ENCODE data around the gene VAMP7. TPM values are rescaled to one million over a fixed set of nuclear protein-coding genes. Genes with fewer than 3 reads are reported as not detected.

Gene VAMP7, protein sequence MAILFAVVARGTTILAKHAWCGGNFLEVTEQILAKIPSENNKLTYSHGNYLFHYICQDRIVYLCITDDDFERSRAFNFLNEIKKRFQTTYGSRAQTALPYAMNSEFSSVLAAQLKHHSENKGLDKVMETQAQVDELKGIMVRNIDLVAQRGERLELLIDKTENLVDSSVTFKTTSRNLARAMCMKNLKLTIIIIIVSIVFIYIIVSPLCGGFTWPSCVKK
- total RNA-seq (2013; cell fraction: nucleolus; rRNA removed): 11.8 and 13.7 TPM in 2 replicates
- 26.5 and 33.7 TPM in 2 replicates for total RNA-seq (2014; rRNA removed)
- 35.6 and 39.1 TPM in 2 replicates for total RNA-seq (2014; rRNA removed; fragmentation: Illumina TruSeq; extraction: Trizol)
- 32.4 and 34.0 TPM in 2 replicates for total RNA-seq (2021)
- 16.8 TPM for polyA plus RNA-seq (2011; ENCODE audit: low read depth)
- 52.4 and 82.3 TPM in 2 replicates for polyA plus RNA-seq (2011; rRNA removed)
- polyA plus RNA-seq (2011; cell fraction: cytosol; rRNA removed): 17.1 and 20.8 TPM in 2 replicates
- polyA plus RNA-seq (2011; cell fraction: nucleus; rRNA removed): 11.7 and 14.7 TPM in 2 replicates
- 25.0 and 28.0 TPM in 2 replicates for polyA plus RNA-seq (2012)
- polyA plus RNA-seq (2014; fragmentation: Illumina TruSeq; extraction: Trizol): 42.6 and 56.0 TPM in 2 replicates
- 10 to 100 TPM; 15.1 to 20.2 TPM for polyA plus RNA-seq (2014; fragmentation: Nextera tagmentation; extraction: Ambion mirVana)
- 16.9 and 23.4 TPM in 2 replicates for polyA plus RNA-seq (2014; rRNA removed)
- 10 to 100 TPM; 42.4 to 46.0 TPM for polyA plus RNA-seq (2016; fragmentation: Nextera tagmentation; extraction: Ambion mirVana)
- 29.7 and 47.5 TPM in 2 replicates for polyA minus RNA-seq (2011; rRNA and poly(A)+ RNA removed)
- polyA minus RNA-seq (2011; cell fraction: cytosol; rRNA and poly(A)+ RNA removed): 13.9 and 17.3 TPM in 2 replicates
- polyA minus RNA-seq (2011; cell fraction: nucleus; rRNA and poly(A)+ RNA removed): 9.4 and 12.3 TPM in 2 replicates
- Bru-seq, nascent RNA: percentile 78 among the genes with signal in this experiment
- percentile 74 among the genes with signal in this experiment for BruChase-seq, experiment 1, labeled RNA remaining after a 6-hour chase
- BruChase-seq, experiment 2, labeled RNA remaining after a 2-hour chase: percentile 73 among the genes with signal in this experiment
- long read RNA-seq, experiment 1, transcript VAMP7-202 (8 exons, 2,646 nt): major isoform, 38 of 47 reads
- long read RNA-seq, experiment 1, partial matches to known transcripts: 1 of 47 reads
- long read RNA-seq, experiment 1, other reads (novel, unspliced or antisense): 4 of 47 reads
- long read RNA-seq, experiment 2, transcript VAMP7-206 (7 exons, 696 nt): minor isoform, 5 of 337 reads
- long read RNA-seq, experiment 2, transcript VAMP7-202 (8 exons, 2,646 nt): major isoform, 265 of 337 reads
- long read RNA-seq, experiment 2, transcript VAMP7-205 (8 exons, 742 nt): minor isoform, 18 of 337 reads
- long read RNA-seq, experiment 2, transcript VAMP7-201 (7 exons, 2,496 nt): minor isoform, 9 of 337 reads
- long read RNA-seq, experiment 2, partial matches to known transcripts: 7 of 337 reads
- long read RNA-seq, experiment 2, other reads (novel, unspliced or antisense): 32 of 337 reads

DNA sequence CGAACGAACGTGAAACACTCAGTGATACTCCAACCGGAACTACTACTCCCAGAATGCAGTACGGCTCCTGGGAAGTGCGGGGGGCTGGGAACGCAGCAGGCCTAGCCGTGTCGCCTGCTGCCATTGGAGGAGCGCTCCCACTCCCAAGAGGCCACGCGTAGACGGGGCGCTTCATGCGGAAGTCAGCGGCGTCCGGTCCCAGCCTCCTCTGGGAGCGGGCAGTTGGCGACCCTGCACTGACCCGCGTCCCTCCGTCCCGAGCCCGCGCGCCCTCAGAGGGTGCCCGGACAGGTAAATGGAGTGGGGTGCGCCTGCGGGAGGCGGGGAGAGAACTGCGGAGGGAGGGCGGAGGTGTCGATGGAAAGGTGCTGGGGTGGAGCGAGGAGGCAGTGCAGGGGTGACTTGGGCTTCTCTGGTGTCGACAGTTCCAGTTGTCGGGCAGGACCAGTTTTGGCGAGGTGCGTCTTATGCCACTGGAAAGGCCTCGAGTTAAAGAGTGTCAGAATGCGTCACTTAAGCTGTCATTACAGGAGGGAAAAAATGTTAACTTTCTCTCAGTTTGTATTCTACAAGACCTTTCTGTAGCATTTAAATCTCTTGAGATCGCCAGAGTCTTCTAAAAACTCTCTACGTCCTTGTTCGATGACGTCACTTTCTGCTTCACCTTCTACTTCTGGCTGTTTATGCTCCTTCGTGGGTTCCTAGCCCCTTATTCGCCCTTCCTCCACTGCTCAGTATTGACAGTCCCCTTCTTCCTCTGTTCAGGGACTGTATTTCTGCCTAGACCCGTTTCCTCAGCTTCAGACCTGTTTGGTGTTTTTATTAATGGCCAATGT lies at the start of gene VAMP7:
TSS of gene VAMP7 (plus strand) at position 188 of the 836 bp plus-strand sequence. CDS start 8,122 bp downstream, outside the sequence.
- Histone ChIP-seq H3K4me1 (ENCODE audit: control insufficient read depth, insufficient read depth, low read length) (no peaks in the 10 kb centered on the region), H2AFZ (ENCODE audit: control insufficient read depth, low read depth, low read length) (peak within 1 kb of the TSS; percentile 93), H3K4me3 (peak within 1 kb of the TSS; percentile 67), H3K4me2 (ENCODE audit: control insufficient read depth, insufficient read depth) (peak within 1 kb of the TSS; percentile 72), H3K27me3 (replicated peaks in 1 of 2; ENCODE audit: control insufficient read depth in 2 of 2, insufficient read depth in 2 of 2, low read length in 1 of 2) (no peaks in the 10 kb centered on the region), H3K9ac (ENCODE audit: control insufficient read depth, insufficient read depth, low read length) (peak within 1 kb of the TSS; percentile 71), H3K27ac (ENCODE audit: control insufficient read depth, insufficient read depth) (peak within 1 kb of the TSS; percentile 65), H4K20me1 (ENCODE audit: control insufficient read depth, insufficient read depth) (no peaks in the 10 kb centered on the region), H3K79me2 (ENCODE audit: control insufficient read depth, insufficient read depth, low read length) (peaks cover 16% of the 10 kb centered on the region), H3K9me3 (replicated peaks; ENCODE audit: control insufficient read depth, insufficient read depth, low read length) (no peaks in the 10 kb centered on the region), H3K36me3 (ENCODE audit: control insufficient read depth in 2 of 2, insufficient read depth in 2 of 2, low read length in 1 of 2) (no peaks in the 10 kb centered on the region)
- intact Hi-C loops (cut with micrococcal nuclease; ENCODE audit: unreplicated experiment) (no loop called here), in situ Hi-C loops (cut with MboI) (no loop called here)
- WGBS (ENCODE audit: insufficient coverage, insufficient replicate concordance, low lambda C conversion rate, missing lambda C conversion rate): 34% methylated on average over 48 of the region's 48 CpGs
- ChIA-PET POLR2A (no interaction called here), RAD21 (ENCODE audit: unreplicated experiment) (no interaction called here), SMC1A (ENCODE audit: uncharacterized antibody, unreplicated experiment) (no interaction called here), CTCF (no interaction called here)
- ATAC-seq (peak; percentile 99), FAIRE-seq (no peak), DNase-seq (ENCODE audit: low read depth, low spot score) (peak; percentile 59)
- BruUV-seq (replicated peaks): no TSS peak
- no peak for TF ChIP-seq ESRRA (IDR thresholded peaks at IDR 0.05; ENCODE audit: low read length)
- TF ChIP-seq CREM (IDR thresholded peaks at IDR 0.05; ENCODE audit: low read depth): peak; percentile 84
- TF ChIP-seq, protein P1, sequence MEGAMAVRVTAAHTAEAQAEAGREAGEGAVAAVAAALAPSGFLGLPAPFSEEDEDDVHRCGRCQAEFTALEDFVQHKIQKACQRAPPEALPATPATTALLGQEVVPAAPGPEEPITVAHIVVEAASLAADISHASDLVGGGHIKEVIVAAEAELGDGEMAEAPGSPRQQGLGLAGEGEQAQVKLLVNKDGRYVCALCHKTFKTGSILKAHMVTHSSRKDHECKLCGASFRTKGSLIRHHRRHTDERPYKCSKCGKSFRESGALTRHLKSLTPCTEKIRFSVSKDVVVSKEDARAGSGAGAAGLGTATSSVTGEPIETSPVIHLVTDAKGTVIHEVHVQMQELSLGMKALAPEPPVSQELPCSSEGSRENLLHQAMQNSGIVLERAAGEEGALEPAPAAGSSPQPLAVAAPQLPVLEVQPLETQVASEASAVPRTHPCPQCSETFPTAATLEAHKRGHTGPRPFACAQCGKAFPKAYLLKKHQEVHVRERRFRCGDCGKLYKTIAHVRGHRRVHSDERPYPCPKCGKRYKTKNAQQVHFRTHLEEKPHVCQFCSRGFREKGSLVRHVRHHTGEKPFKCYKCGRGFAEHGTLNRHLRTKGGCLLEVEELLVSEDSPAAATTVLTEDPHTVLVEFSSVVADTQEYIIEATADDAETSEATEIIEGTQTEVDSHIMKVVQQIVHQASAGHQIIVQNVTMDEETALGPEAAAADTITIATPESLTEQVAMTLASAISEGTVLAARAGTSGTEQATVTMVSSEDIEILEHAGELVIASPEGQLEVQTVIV (IDR thresholded peaks at IDR 0.05; ENCODE audit: borderline replicate concordance, partially characterized antibody): peak; percentile 62
- TF ChIP-seq SIX5 (IDR thresholded peaks at IDR 0.05; ENCODE audit: low read depth, low read length, severe bottlenecking): peak; percentile 87
- TF ChIP-seq POLR2AphosphoS2 (IDR thresholded peaks at IDR 0.05; ENCODE audit: low read depth, low read length): no peak
- TF ChIP-seq POLR2A (IDR thresholded peaks at IDR 0.05; ENCODE audit: low read depth, low read length): peak; percentile 95
- peak; percentile 58; the same call in 1 of the 2 replicates for TF ChIP-seq NBN (IDR thresholded peaks at IDR 0.05)
- peak; percentile 71 for TF ChIP-seq SREBF2 (IDR thresholded peaks at IDR 0.05; ENCODE audit: low read length)
- TF ChIP-seq HCFC1 (IDR thresholded peaks at IDR 0.05; ENCODE audit: low read length): peak; percentile 88
- peak; percentile 79; the same call in 1 of the 2 replicates for TF ChIP-seq TARDBP (IDR thresholded peaks at IDR 0.05; ENCODE audit: borderline replicate concordance)
- peak; percentile 63 for TF ChIP-seq IRF4 (IDR thresholded peaks at IDR 0.05; ENCODE audit: low read depth, low read length)
- no peak for TF ChIP-seq ZNF217 (IDR thresholded peaks at IDR 0.05)
- peak; percentile 71; the same call in 1 of the 2 replicates for TF ChIP-seq HDGF (IDR thresholded peaks at IDR 0.05)
- TF ChIP-seq NR2C1 (IDR thresholded peaks at IDR 0.05): peak; percentile 65
- TF ChIP-seq, protein P2, sequence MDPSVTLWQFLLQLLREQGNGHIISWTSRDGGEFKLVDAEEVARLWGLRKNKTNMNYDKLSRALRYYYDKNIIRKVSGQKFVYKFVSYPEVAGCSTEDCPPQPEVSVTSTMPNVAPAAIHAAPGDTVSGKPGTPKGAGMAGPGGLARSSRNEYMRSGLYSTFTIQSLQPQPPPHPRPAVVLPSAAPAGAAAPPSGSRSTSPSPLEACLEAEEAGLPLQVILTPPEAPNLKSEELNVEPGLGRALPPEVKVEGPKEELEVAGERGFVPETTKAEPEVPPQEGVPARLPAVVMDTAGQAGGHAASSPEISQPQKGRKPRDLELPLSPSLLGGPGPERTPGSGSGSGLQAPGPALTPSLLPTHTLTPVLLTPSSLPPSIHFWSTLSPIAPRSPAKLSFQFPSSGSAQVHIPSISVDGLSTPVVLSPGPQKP (IDR thresholded peaks at IDR 0.05; ENCODE audit: low read depth, low read length): no peak
- TF ChIP-seq SPI1 (IDR thresholded peaks at IDR 0.05; ENCODE audit: borderline replicate concordance, insufficient read depth, low read depth, low read length): no peak

Measured in GM12878 (cell line).